GM15510 (cell line): ENCODE results near the gene FRMD1.

Experiments
- POLR2A ChIP-seq: IDR thresholded peaks from 3 replicates; pipeline ENCODE4 v1.6.1; 2011; ENCODE audit warnings: borderline replicate concordance; ENCODE audit not compliant: insufficient read length; ENCODE audit errors: extremely low read depth

The FRMD1 gene

GRCh38 chr6:168039849-168040248 is 39.2 kb downstream of the FRMD1 start:
- no peak for TF ChIP-seq POLR2A

GRCh38 chr6:168039301-168039700 is 39.7 kb downstream of the FRMD1 start:
- TF ChIP-seq POLR2A, result no peak

GRCh38 chr6:168038576-168039140 is 40.4 kb downstream of the FRMD1 start:
- TF ChIP-seq POLR2A, result no peak

GRCh38 chr6:168037856-168038255 is 41.2 kb downstream of the FRMD1 start:
- no peak for TF ChIP-seq POLR2A

- TF ChIP-seq POLR2A, result no peak
Measured at GRCh38 chr6:168037242-168037641, 41.8 kb downstream of the FRMD1 start.

GRCh38 chr6:168035661-168036545 is 43.1 kb downstream of the FRMD1 start:
- no peak for TF ChIP-seq POLR2A

- no peak for TF ChIP-seq POLR2A
Measured at GRCh38 chr6:168035098-168035660, 43.8 kb downstream of the FRMD1 start.

- TF ChIP-seq POLR2A, result no peak
Measured at GRCh38 chr6:168034537-168034936, 44.5 kb downstream of the FRMD1 start.

- TF ChIP-seq POLR2A, result no peak
Measured at GRCh38 chr6:168033791-168034190, 45.2 kb downstream of the FRMD1 start.

GRCh38 chr6:168032005-168032760 is 46.8 kb downstream of the FRMD1 start:
- no peak for TF ChIP-seq POLR2A

GRCh38 chr6:168031411-168031971 is 47.5 kb downstream of the FRMD1 start:
- TF ChIP-seq POLR2A, result no peak

- TF ChIP-seq POLR2A, result no peak
Measured at GRCh38 chr6:168030908-168031307, 48.1 kb downstream of the FRMD1 start.

- no peak for TF ChIP-seq POLR2A
Measured at GRCh38 chr6:168030218-168030746, 48.7 kb downstream of the FRMD1 start.

GRCh38 chr6:168029459-168030217 is 49.4 kb downstream of the FRMD1 start:
- TF ChIP-seq POLR2A, result no peak
